Hypothalamus (tissue), 51 donors: ENCODE data around the gene PPP1CC.

ENCODE experiments used
- DNase-seq, 51 donors: peaks; one replicate each; lab custom pipeline; 2025; lab: John Stamatoyannopoulos, UW

Gene PPP1CC

GRCh38 chr12:110689281-110690126 lies 53.2 kb downstream of the PPP1CC start:
- peak in 19 of 51 donors; percentile 8 to 57 (median 29) for DNase-seq

GRCh38 chr12:110688446-110689280 lies 54.0 kb downstream of the PPP1CC start, which contains the start of gene HVCN1:
TSS of gene HVCN1 (minus strand) at chr12:110689115. CDS start at chr12:110683245, 5,870 bp downstream.
- DNase-seq, result peak in 23 of 51 donors; percentile 8 to 57 (median 27)

GRCh38 chr12:110687396-110688169 lies 55.1 kb downstream of the PPP1CC start:
- peak in 1 of 51 donors; percentile 17 for DNase-seq

- no peak for DNase-seq
These were observed 56.3 kb downstream of the PPP1CC start for GRCh38 chr12:110686294-110686903.

GRCh38 chr12:110684312-110684836 lies 58.3 kb downstream of the PPP1CC start:
- DNase-seq, result no peak

GRCh38 chr12:110683888-110684287 lies 58.8 kb downstream of the PPP1CC start:
- DNase-seq, result no peak

- no peak for DNase-seq
These were observed 62.7 kb downstream of the PPP1CC start for GRCh38 chr12:110680032-110680431.

GRCh38 chr12:110679201-110679600 lies 63.5 kb downstream of the PPP1CC start:
- no peak for DNase-seq

- DNase-seq, result no peak
These were observed 64.7 kb downstream of the PPP1CC start for GRCh38 chr12:110677982-110678381.

GRCh38 chr12:110677206-110677911 lies 65.3 kb downstream of the PPP1CC start:
- peak in 2 of 51 donors; percentile 3 to 9 for DNase-seq

- no peak for DNase-seq
These were observed 66.5 kb downstream of the PPP1CC start for GRCh38 chr12:110676171-110676570.

GRCh38 chr12:110670161-110670701 lies 72.5 kb downstream of the PPP1CC start:
- no peak for DNase-seq
